HG03139 (cell line): ENCODE results near the gene MGMT.

Experiments
- ATAC-seq: cut with Tn5 transposase; IDR thresholded peaks from one replicate; pipeline ENCODE4 v1.9.1; 2021; ENCODE audit not compliant: unreplicated experiment

Gene MGMT

DNA sequence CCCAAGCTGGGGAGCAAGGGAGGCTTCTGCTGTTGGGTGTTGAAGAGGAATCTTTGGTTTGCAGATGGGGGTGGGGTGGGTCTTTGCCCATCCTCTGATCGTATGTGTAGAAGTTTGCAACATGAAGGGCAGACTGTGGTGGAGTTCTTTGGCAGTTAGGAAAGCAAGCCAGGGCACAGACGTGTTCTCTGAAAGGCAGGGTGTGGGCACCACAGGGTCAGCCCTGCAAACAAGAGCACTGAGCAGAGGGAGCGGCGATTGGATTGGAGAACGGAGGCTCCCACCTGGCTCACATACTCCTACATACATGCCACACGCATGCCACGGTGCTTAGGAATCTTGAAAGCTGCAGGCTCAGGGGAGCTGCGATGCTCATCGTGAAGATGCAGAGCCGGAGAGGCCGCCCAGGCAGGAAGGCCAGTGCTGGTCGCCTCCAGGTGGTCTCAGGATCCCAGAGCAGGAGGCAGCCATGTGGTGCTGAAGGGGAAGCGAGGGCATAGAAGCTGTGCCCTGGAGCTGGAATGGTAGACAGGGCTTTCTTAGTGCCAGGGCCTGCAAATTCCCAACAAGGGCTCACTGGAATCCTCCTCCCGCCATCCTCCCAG is 149.0 kb downstream of the MGMT start:
- ATAC-seq = no peak

DNA sequence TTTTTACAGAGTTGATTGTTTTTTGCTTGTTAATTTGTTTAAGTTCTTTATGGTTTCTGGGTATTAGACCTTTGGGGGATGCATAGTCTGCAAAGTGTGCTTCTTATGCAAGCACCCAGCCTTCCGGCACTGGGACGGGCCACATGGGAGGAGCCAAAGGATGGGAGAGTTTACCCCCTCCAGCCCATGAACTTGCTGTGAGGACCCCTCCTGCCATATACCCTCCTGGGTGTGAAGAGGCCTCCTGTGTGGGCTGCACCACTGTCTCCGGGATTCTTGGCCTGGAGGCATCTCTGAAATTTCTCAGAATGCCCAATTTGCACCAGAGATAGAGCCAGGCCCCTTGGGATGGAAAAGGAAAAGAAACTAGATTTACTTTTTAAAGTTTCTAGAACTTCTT is 150.7 kb downstream of the MGMT start:
- no peak for ATAC-seq

DNA sequence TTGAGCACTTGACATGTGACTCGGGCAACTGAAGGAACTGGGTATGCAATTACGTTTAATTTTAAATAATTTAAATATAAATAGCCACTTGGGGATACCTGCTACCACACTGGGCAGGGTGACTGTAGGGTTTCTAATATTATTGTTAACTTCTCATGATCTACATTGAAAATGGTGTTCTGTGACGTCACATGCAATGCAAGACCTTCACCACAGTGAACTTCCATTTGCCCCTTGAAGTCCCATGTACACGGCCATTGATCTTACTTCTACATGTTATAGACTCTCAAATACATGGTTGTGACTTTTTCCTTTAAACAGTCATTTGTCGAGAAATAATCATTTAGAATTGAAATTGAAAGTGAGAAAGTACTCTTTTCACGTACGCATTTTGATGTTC is 154.0 kb downstream of the MGMT start:
- no peak for ATAC-seq

DNA sequence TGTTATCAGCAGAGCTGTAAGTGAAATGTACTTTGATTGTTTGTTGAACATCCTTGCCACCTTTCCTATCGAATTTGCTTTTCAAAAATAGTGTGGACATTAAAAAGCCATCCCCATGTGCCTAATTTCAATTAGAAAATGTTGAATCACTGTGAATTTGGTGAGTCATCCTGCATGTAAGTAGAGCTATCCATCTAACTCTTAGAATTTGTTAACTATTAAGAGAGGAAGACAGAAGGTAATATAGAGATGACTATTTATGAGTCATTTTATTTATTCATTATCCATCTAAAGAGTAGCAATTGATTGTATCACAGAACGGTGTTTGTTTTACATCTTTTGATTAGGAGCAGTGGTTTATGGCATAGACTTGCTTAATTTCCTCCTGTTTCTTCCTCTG is 154.7 kb downstream of the MGMT start:
- ATAC-seq = no peak

DNA sequence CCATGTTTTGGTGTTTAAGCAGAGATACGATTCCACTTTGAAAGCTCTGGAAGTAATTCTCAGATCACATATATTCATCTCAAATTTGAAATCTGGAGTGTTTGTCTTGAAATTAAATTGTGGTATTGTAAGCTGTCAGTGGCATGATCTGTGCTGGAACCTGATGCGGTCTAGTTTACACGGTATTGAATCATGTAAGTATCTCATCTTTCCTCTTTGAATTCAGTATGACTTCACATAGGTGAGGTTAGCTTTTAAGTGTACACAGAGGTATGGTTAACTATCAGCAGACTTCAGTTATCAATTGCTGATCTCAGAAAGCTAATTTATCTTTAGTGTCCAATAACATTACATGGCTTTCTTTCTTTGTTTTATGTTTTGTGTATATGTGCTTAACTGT is 155.2 kb downstream of the MGMT start:
- no peak for ATAC-seq

DNA sequence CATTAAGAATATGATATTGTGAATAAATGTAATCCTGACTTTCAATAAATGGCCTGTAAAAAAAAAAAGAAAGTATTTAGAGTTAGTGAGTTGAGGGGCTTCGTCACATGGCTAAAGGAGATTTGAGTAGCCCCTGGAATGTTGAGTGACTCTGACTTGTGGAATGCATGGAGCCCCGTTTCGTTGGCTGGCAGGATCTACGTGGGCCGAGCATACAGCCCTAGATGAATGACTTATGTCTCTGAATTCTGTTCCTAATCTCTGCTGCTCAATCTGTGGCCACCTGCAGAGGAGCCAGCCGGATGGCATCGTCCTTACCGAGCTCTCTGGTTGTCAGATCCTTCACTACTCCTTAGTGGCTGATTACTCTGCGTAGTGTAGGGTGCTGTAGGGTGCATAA is 155.7 kb downstream of the MGMT start:
- no peak for ATAC-seq

DNA sequence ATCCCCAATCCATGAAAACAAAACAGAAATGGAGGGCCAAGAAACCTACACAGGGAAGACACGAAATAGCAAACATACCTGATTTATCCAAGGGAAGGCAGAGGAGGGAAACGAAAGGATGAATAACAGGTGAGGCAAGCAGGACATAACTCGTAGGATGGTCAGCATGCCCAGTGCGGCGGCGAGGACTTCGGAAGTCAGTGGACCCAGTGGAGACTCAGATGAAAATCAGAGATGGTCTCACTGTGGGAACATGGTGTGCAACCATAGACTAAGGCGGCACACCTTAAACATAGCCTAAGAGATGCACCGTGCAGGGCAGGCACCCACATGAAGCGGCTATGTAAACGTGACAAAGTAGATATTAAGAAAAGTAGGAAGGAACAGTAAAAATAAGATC is 157.5 kb downstream of the MGMT start:
- ATAC-seq = no peak

DNA sequence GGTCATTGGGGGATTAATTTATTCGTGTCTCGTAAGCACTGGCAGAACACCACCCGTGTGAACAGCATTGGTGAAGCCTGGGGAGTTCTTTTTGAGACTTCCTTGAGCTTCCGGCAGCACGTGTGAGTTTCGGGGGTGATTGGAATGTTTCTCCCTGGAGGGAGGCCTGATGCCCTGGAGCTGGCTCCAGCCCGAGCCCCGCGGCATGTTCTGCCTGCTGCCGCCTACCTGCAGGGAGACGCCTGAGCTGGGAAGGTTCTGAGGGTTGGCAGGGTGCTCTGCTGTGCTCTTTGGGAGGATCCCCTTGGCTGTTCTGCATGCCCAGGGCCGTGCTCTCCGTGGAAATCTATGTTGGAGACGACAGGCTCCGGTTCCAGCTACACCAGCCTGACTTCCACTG is 159.3 kb downstream of the MGMT start:
- ATAC-seq = no peak

DNA sequence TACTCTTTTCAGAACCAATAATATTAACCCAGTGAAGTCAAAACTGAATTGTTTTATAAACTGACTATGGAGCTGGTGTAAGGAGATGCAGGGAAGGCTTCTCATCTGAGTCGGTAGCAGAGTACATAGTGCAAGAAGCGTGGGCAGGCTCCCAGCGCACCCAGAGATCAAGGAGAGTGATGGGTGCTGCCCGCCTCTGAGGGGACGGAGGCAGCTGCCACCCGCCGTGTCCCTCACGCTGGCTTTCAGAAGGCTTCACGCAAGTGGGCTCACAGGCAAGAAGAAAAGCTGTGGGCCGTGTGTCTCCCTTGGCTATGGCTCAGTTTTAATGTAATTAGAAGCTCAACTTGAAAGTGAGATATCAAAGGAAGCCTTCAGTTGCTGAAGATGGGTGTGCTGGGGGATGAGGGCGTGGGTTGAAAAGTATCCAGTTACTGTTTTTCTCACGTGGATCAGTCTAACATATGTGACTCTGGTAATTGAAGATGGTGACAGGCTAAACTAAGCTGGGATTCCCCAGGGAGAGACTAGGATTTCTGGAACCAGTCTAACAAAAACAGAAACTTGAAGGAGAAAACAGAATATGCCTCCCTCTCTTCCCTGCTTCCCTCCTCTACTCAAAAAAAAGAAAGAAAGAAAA is 159.9 kb downstream of the MGMT start:
- ATAC-seq = no peak

DNA sequence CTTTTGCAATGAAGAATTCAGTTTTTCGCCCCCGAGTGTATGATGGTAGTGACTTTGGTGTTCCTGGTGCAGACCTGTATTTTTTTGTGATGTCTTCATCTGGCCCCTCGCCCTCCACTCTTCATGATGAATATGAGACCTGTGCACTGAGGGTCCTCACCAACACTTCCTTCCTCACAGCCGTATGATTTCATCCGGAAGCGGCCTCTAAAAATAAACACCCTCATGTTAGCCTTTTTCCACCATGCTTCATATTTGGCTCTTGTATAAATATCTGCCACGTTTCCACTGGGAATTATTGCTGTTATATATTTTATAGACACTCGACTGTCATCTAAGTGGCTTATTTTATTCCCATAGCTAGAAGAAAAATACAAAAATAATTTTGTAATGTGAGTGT is 160.4 kb downstream of the MGMT start:
- no peak for ATAC-seq

DNA sequence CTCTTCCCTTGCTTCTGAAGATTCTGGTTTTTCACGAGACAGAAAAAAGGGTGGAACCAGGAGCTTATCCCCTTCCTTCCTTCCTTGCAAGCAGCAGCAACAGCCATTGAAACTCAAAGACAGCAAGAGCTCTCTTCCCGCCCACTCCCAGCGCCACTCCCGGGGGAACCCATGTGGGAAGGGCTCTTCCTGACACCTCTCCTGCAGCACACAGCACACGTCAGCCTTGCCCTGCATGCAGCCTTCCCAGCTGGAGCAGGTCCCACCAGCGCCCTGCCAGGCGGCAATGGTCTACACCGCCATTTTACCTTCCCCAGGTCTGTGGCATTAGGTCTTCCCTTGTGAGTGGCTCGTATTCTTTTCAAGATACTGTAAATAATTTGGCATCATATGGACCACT is 161.8 kb downstream of the MGMT start:
- no peak for ATAC-seq

DNA sequence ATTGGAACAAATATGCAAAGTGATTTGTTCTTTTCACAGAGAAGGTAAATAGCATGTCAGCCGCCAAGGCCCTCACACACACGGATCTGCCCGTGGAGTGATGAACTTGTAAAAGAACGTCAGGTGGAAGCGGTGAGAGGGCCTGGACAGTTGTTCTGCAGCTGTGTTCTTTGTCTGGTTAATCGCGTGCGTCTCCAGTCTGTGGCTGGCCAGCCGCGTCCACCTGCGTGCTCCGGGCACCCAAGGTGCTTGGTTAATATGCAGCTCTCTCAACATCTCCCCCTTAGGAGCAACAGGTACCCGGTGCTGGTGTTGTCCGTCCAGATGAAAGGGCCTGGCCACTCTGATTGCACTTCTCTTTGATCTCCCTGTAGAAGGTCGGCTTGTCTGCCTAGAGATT is 162.9 kb downstream of the MGMT start:
- ATAC-seq = no peak

DNA sequence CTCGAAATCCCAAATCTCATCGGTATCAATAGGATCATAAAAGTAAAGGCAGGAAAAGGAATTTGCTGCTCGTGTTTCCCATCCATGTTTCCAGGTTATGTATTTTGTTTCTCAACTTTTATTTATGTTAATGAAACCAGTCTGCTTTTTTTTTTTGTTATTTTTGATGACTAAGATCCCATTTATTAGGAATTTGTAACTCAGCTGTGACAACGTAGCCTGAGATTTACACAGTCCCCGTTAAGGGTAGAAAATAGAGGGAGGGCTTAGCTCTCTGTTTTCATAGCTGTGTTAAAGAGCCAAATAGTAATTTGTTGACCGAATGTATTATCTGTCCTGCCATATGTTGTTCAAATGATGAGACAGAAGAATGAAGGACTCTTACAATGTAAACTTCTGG is 164.0 kb downstream of the MGMT start:
- no peak for ATAC-seq

DNA sequence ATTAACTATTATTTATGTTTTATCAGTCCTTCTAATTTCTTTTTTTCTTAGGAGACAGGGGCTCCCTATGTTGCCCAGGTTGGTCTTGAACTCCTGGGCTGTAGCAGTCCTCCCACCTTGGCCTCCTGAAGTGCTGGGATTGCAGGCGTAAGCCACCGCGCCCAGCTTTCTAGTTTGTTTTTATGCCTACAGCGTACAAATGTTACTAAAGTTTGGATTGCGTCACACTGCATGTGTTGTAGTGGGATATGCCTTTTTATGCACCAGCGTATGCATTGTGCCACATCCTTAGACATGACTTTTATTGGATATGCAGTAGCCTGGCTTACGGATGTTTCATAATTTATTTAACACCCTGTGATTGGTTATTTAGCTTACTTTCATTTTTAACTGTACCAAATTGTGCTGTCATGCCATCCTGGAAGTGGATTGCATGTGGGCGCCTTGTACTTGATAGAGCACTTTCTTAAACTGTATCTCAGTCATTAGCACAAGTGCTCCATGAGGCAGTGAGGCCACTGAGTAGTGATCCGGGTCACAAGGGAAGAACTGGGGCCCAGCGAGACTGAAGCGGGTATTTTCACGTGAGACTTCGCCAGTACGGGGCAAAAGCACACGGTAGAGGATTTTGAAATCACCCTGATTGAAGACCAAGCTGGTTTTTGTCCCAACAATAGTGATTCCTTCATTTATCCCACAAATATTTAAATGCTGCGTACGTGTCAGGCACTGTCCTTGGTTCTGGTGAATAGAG is 165.0 kb downstream of the MGMT start:
- no peak for ATAC-seq

DNA sequence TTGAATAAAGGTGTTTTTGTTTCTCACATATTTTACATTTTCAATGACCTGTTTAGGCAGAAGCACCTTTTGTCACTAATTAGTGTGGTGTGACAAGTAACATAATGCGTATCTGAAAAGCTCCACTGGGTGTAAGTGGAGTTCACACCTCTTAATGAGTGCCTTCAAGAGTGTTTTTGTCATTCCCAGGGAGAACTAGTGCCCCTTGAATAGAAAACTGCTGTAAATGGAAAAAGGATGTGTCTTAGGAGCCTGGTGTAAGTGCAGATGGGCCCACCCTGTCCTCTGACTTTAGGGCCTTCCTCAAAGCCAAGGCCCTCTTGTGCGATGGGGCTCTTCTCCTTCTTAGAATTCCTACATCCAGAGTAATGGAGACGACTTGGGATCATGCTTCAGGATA is 170.0 kb downstream of the MGMT start:
- no peak for ATAC-seq

DNA sequence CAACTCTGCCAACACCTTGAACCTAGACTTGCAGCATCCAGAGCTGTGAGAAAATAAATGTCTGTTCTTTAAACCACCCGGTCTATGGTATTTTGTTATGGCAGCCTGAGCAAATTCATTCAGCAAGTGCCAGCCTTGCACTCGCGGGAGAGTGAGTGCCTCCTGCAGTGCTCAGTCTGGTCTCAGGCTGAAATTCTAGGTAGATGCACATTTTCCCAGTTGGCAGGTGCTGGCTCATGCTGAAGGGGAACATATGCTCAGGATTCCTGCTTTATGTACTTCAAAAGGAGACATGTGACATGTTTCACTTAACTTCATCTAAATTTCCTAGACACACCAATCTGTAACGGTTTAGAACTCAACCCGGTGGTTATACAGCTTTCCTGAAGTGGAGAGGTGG is 170.8 kb downstream of the MGMT start:
- no peak for ATAC-seq

DNA sequence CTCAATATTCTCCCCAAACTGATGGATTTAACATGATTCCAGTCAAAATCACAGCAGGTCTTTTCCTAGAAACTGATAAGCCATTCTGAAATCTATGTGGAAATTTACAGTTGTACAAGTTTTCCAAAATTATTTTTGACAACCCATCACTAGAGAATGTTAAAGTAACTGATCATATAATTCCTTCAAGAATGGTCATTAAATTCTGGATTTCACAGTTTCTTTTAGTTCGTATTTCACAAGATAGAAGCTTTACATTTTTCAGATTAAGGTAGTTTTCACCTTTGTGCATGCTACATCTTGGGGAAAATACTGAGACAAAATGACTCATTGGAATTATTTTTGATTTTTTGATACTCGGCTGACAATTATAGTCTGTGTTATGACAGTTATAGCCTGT is 174.3 kb downstream of the MGMT start:
- ATAC-seq = no peak

DNA sequence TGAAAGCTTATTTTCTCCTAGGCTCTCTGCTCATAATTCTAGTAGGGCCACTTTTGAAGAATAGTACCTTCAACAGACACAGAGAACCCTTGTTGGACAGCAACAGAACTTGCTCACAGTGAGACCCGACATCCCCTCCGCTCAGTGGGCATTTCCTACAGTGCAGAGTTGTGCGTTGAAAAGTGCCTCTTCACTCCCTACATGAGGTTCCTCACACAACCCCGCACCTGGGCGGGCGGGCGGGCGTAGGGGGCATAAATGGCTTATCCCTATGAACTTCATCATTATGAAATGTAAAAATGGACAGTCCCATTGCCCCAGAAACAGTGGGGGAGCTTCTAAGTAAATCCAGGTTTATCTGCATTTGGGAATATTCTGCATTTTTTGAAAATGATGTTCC is 174.9 kb downstream of the MGMT start:
- ATAC-seq = no peak

DNA sequence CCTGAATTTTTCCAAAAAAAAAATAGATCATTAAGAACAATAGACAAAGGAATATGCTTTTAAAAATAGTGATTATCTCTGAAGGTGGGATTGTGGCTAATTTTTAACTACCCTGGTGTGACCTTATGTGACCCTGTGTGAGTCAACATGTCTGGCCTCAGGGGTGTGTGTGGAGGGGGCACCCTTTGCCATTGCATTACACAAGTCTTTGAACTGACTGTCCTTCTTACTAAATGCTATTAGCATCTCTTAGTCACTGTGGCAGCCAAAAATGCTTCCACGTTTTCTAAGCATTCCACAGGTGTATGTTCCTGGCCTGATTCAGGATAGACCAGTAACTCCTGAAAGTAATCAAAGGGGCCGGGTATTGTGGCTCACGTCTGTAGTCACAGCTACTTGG is 175.4 kb downstream of the MGMT start:
- no peak for ATAC-seq

DNA sequence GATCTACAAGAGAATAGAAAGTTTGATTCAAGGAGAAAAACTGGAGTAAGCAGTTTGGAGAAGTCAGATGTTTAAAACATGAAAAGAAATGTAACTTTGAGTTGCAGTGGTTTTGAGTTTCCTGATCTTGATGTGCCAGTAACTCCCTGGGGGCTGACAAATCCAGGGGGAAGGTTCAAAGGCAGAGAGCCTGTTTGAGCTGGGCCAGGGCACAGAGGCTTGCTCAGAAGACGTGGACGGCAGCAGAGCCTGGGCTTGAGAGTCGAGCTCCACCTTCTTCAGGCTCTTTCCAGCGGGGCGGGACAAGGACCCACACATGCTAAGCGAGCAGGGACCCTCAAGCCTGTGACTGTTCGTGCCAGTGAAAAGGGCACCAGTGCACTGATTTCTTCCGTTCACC is 176.2 kb downstream of the MGMT start:
- no peak for ATAC-seq

DNA sequence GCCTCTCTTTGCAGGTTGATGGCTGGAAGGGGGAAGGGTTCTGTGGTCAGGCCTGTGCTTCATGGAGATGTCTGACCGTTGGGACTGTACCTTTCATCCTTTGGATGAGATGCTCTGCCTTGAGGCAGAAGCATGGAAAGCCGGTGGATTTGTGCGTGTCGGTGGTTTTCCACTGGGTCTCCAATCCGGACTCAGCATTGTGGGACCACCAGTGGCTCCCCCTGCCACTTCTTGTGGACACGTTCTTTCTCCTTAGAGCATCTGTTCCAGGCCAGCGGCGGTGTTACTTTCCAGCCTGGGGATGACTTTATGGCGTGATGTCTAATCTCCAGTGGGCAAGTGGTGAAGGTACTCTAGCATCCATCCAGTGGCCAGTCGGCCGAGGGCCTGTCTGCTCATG is 178.4 kb downstream of the MGMT start:
- no peak for ATAC-seq

DNA sequence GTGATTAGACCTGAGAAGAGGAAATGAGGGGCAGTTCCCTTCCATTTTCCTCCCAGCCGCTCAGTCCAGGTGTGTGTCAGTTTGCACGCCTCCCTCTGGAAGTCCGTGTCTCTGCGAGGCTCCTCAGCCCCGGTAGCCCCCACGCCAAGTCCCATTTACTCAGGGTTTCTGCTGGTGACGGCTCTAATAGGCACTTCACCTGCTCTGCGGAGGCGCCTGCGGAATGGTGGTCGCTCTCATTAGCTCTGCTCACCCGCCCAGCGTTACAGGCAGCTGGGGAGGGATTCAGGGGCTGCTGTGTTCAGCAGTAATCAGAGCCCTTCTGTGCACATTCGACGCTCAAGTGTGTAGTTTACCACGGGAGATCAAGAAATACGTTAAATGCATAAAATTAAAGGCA is 179.9 kb downstream of the MGMT start:
- ATAC-seq = no peak

DNA sequence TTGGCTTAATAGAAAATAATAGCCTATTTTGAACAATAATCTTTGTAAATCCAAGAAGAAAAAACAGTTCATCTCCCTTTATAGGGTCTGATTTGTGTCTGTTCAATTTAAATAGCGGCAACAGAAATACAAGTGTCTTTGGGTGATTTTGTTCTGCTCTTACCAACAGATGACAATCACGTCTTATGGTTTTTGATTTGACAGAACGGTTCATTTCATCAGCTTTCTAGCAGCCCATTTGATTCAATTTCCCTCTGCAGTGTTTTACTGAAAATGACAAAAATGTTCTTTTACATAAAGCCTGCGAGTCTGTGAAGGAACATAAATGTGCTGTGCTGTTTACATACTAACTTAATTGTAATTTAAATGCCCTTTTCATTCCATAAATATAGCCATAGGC is 180.5 kb downstream of the MGMT start:
- no peak for ATAC-seq
